Adrenal gland (tissue), 5 donors: ENCODE measurements around the gene SPON2.

Experiments
- CTCF ChIP-seq, 6 experiments: fragments of 450-650 bp in 4 of 6; fragments of 200-600 bp in 2 of 6; sonication (generic) in 1 of 6; IDR thresholded peaks; 1 replicate in 5 of 6; 2 replicates in 1 of 6; pipeline versions ENCODE4 v1.5.1 to v1.8.0; 2016 to 2021; ENCODE audit warnings: antibody characterized with exemption in 6 of 6, mild to moderate bottlenecking in 2 of 6, moderate library complexity in 1 of 6
- POLR2A ChIP-seq, 2 donors: fragments of 450-650 bp; IDR thresholded peaks; one replicate each; pipeline ENCODE4 v1.6.1; 2017; ENCODE audit warnings: antibody characterized with exemption in 2 of 2, mild to moderate bottlenecking in 2 of 2, moderate library complexity in 1 of 2
- donor health status: DM: no; HTN: no; CAD: no.

GRCh38 chr4:1164956-1165545 is 7.3 kb downstream of the SPON2 start:
- TF ChIP-seq CTCF (IDR thresholded peaks at IDR 0.05): no peak
- no peak for TF ChIP-seq POLR2A (IDR thresholded peaks at IDR 0.05)
